ENCODE data around the gene NAV1. TPM values are rescaled to one million over a fixed set of nuclear protein-coding genes. Genes with fewer than 3 reads are reported as not detected.
A peak's percentile ranks its signal among the peaks of the same experiment; 100 is the strongest.

The NAV1 gene
- total RNA-seq, 1 donor from 2014 or later, result 44.9 TPM

- Mint-ChIP-seq H3K27ac (peak overlapping the region; percentile 98), H3K36me3 (no peaks in the 10 kb centered on the region), H3K9me3 (no peaks in the 10 kb centered on the region), H3K4me1 (ENCODE audit: unreplicated experiment) (peaks cover 58% of the 10 kb centered on the region), H3K4me3 (peak overlapping the region; percentile 79), H3K27me3 (no peaks in the 10 kb centered on the region)
- no peak for DNase-seq (ENCODE audit: extremely low spot score, unreplicated experiment)
- no peak for TF ChIP-seq CTCF (conservative IDR thresholded peaks at IDR 0.05)
Observed at GRCh38 chr1:201514466-201514865, 24.5 kb upstream of the NAV1 start.

GRCh38 chr1:201515062-201515750 lies 23.7 kb upstream of the NAV1 start:
- DNase-seq (ENCODE audit: extremely low spot score, unreplicated experiment), result no peak
- H3K27me3 Mint-ChIP-seq, result no peaks in the 10 kb centered on the region
- H3K4me3 Mint-ChIP-seq, result peak overlapping the region; percentile 79
- H3K4me1 Mint-ChIP-seq (ENCODE audit: unreplicated experiment), result peaks cover 58% of the 10 kb centered on the region
- TF ChIP-seq CTCF (conservative IDR thresholded peaks at IDR 0.05), result no peak
- H3K36me3 Mint-ChIP-seq, result no peaks in the 10 kb centered on the region
- no peaks in the 10 kb centered on the region for H3K9me3 Mint-ChIP-seq
- H3K27ac Mint-ChIP-seq, result peak overlapping the region; percentile 98

- H3K36me3 Mint-ChIP-seq, result no peaks in the 10 kb centered on the region
- H3K27me3 Mint-ChIP-seq, result no peaks in the 10 kb centered on the region
- DNase-seq (ENCODE audit: extremely low spot score, unreplicated experiment), result no peak
- TF ChIP-seq CTCF (conservative IDR thresholded peaks at IDR 0.05), result no peak
- H3K27ac Mint-ChIP-seq, result peak overlapping the region; percentile 98
- H3K4me1 Mint-ChIP-seq (ENCODE audit: unreplicated experiment), result peaks cover 58% of the 10 kb centered on the region
- H3K4me3 Mint-ChIP-seq, result peak overlapping the region; percentile 79
- no peaks in the 10 kb centered on the region for H3K9me3 Mint-ChIP-seq
Observed at GRCh38 chr1:201515895-201516294, 23.0 kb upstream of the NAV1 start.

DNA sequence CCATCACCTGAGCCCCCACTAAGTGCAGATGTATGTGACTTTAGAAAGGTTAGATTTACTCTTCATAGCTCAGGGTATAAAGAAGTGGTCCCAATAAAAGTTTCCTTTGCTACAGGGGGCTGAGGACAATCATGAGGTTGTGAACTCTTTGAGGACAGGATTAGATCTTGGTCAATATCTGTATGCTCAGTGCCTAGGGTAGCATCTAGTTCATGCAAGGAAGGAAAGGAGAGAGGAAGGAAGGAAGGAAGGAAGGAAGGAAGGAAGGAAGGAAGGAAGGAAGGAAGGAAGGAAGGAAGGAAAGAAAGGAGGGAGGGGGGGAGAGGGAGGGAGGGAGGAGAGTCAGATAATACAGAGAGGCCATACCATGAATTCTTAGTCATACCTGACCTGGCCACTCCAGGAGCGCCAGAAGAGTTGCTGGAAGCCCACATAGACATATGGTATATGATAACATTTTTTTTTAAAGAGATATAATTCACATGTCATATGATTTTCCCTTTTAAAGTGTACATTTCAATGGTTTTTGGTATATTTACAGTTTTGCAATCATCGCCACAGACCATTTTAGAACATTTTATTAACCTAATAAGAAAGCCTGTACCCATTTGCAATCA lies 22.3 kb upstream of the NAV1 start:
- Mint-ChIP-seq H3K4me3 (no peak overlapping the region), H3K27ac (peak overlapping the region; percentile 98), H3K36me3 (no peaks in the 10 kb centered on the region), H3K27me3 (no peaks in the 10 kb centered on the region), H3K9me3 (no peaks in the 10 kb centered on the region), H3K4me1 (ENCODE audit: unreplicated experiment) (peaks cover 55% of the 10 kb centered on the region)
- DNase-seq (ENCODE audit: extremely low spot score, unreplicated experiment), result no peak
- no peak for TF ChIP-seq CTCF (conservative IDR thresholded peaks at IDR 0.05)

DNA sequence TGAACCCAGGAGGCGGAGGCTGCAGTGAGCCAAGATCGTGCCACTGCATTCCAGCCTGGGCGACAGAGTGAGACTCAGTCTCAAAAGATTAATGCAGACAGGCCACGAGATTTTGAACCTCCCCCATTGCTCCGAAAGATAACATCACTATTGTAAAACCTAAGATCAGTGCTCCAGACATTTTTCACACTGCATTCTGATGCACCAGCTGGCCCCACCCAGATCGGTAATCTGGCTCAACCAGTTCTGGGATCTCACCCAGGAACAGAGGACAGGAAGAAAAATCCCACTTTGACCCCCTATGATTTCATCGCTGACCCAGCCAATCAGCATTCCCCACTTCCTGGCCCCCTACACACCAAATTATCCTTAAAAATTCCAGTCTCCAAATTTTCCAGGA lies 21.3 kb upstream of the NAV1 start:
- H3K4me1 Mint-ChIP-seq (ENCODE audit: unreplicated experiment), result peaks cover 53% of the 10 kb centered on the region
- no peaks in the 10 kb centered on the region for H3K27me3 Mint-ChIP-seq
- H3K27ac Mint-ChIP-seq, result peak overlapping the region; percentile 98
- no peak for TF ChIP-seq CTCF (conservative IDR thresholded peaks at IDR 0.05)
- no peak for DNase-seq (ENCODE audit: extremely low spot score, unreplicated experiment)
- H3K9me3 Mint-ChIP-seq, result peaks cover 5% of the 10 kb centered on the region
- H3K36me3 Mint-ChIP-seq, result no peaks in the 10 kb centered on the region
- H3K4me3 Mint-ChIP-seq, result peak overlapping the region; percentile 35

Measured in type B pancreatic cell (in vitro differentiated cells).